ENCODE data around the gene ATP6V1C2.
"Not testable (repeated sequence)": the region's sequence is repeated elsewhere in the genome, so short reads cannot be mapped to it uniquely, and the experiment has no call there.

The ATP6V1C2 gene

DNA sequence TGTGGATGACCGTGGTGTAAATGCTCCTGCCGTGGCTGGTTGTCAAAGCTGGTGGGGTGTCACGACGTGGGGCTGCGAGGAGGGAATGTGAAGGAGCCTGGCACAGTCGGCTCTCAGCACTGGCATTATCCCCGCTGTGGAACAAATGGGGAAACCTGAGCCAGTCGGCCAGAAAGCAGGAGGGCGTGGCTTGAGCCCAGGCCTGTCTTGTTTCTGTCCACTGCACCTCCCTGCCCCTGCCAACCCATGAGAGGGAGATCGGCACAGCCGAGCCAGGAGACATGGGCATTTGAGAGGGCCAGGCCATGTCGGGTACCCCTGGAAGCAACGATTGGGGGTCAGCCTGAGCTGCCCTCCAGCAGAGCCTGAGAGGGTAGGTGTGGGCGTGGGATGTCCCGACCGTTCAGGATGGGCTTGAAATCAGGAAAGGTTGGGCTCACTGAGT lies 46.7 kb downstream of the ATP6V1C2 start:
- no peak for DNase-seq (ENCODE audit: low read depth)

DNA sequence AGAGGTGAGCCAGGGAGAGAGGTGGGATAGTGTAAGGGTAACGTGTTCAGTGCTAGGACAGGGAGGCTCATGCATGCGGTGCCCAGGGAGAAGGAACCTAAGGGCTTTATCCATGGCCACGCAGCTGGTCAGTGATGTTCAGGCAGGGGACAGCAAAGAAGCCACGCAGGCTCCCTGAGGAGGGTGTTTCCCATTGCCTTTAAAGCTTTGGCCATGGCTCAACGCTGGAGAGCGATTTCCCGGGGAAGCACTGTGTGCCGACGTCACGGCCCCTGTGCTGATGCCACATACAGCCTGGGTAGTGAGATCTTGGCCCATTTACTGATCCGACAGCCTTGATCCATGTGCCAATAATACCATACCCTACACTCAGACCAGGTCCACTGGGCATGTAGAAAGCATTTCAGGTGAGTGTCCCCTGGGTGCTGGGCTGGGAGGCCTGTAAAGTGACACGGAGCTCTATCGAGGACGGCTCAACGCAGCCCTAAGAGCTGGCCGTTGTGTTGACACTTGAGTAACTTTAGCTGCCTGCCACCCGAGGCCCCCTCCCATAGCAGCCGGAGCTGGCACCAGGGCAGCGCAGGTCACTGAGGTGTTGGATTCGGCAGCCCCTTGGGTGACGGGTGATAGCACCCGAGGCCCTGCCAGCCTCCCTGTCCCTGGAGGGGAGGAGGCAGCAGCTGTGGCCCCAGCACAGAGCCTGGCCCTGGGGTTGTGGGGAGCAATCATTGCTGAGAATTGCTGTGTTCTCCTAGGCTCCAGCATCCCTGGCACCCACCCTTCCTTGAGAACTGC lies 49.7 kb downstream of the ATP6V1C2 start:
- no peak for DNase-seq (ENCODE audit: low read depth)

GRCh38 chr2:10771786-10772185 lies 50.4 kb downstream of the ATP6V1C2 start:
- DNase-seq (ENCODE audit: low read depth): no peak

DNA sequence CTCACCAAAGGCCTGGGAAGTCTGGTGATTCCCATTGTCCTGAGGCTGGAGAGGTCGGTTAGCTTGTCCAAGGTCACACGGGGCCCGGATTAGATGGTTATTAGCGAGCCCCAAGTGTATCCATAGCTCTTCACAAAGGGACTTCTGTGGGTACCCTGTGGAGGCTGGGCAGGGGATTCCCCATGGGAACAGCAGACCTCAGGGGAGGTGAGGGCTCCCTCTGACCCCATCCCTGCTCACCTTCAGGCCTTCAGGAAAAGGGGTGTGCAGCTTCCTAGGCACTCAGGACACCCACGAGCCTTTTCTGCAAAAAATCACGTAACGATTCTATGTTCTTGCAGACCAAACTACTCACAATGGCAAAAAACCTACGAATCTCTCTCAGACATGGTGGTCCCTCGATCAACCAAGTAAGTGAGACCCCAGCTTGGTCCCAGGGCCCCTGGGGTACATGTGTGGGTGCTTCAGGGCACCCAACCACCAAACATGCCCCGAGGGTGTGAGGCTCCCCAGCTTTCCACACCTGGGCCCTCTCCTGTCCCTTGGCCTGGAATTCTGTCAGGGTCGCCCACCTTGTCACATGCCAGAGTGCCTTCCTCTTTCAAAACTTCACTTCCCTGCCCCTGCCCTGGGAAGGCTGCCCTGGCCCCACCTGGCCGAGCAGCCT lies 50.9 kb downstream of the ATP6V1C2 start:
- no peak for DNase-seq (ENCODE audit: low read depth)

- no peak for DNase-seq (ENCODE audit: low read depth)
Measured at GRCh38 chr2:10772868-10773215, 51.4 kb downstream of the ATP6V1C2 start.

DNA sequence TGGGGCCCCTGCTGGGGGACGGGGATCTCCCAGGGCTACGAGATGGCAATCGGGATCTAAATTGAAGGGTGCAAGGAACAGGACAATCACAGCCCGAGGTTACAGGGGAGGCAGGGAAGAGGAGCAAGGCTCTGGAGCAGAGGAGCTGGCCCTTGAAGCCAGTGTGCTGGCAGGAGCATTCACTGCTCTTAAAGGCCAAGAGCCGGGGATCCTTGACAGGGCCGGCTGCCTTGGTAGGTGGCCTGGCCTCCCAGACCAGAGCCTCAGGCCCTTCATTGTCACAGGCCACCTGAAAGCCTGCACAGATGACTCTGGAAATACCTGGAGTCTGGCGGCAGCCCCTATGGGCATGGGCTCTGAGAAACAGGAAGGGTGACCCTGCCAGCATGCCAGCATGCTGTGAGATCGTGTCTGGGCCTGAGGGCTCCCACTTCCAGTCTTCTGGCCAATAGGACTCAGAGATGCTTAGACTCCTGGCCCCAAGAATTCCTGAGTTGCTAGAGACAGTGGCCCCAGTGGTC lies 52.5 kb downstream of the ATP6V1C2 start:
- DNase-seq (ENCODE audit: low read depth): no peak

GRCh38 chr2:10774394-10774793 lies 53.0 kb downstream of the ATP6V1C2 start:
- DNase-seq (ENCODE audit: low read depth): no peak

DNA sequence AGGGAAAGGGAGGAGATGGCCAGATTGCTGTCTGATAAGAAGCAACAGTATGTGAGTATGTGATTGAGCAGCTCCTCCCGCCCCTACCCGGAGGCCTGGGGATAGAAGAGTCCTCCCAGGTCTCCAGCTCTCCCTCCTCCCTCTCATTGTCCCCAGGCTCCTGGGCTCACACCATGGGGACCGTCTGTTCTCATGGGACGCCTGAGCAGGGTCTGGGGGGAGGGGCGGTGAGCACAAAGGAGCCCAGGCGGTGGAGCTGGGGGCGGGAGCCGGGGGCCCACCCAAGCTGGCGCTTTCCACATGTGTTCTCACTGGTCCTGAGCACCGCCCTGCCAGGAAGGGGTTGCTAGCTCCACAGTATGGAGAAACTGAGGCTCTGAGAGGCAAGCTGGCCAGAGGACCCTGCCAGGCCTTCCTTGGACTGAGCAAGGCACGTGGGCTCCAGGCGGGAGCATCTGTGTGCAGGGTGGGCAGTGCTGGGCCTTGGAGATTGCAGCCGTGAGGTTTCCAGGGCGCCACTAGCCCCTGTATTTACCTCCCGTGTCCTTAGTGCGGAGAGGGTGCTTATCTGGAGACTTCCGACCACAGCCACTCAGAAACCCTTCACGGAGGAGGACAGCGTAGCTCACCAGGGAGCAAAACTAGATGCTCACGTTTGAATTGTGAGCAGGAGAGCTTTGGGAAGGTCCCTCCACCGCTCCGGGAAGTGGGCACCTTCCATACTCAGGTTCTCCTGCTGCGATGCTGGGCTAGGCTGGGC lies 53.8 kb downstream of the ATP6V1C2 start:
- DNase-seq (ENCODE audit: low read depth): no peak

GRCh38 chr2:10775831-10776230 lies 54.4 kb downstream of the ATP6V1C2 start:
- no peak for DNase-seq (ENCODE audit: low read depth)

DNA sequence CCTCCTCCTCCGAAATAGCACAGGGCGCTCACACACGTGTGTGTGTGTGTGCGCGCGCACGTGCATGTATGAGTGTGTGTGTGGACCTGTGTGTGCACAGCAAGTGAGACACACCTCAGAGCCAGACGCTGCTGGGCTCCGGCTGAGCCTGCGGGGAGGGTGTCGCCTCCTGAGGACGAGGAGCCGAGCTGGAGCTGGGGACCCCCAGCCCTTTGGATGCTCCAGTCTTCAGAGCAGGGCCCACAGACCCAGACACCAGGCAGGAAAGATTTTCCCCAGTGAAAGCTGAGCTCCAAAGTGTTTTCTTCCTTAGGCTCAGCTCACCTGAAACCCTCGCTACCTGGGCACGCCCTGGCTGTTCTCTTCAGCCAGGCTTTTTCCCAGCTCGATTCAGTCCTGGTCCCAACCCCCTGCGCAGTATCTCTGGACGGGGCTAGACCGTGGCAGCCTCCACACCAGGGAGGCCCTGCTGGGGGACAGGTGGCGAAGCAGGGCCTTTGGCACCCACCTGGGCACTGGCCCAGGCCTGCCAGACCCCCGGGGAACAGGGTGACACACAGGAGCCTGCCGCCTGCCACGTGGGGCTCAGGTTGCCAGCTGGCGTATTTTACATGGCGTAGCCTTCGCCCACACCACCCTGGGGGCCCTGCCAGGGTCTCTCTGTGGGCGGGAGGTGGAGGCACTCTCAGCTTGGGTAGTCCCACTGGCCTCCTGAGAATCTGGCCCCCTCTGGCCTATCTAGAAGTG lies 55.0 kb downstream of the ATP6V1C2 start:
- DNase-seq (ENCODE audit: low read depth): no peak

DNA sequence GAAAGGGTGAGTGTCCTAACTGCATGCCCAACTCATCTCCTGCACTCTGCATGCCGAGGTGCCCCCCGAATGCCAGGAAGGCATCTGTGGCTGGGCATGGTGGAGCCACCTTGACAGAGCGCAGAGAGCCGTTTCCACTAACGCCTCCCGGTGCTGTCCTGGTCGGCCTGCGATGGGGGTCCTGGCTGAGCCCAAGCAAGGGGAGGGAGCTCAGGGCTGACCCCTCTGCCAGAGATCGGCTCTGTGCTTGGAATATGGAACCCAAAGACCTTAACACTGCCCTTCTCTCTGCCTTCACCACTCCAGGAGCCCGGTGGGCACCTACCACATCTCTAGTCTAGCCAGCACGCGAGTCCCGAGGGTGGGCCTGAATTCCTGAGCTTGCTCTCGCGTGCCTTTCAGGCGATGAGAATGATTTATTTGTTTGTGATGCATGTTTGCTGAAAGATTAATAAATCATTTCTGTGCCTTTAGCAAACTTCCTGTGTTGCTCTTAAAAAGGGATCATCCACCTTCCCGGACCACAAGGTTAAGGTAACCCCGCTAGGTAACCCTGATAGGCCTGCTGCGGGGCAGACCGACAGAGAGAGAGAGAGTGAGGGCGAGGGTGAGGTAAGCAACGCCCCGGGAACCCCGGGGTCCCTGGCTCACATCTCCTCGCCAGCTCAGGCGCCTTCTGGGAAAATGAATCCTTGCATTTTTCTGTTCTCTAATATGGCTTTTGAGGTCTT lies 55.8 kb downstream of the ATP6V1C2 start:
- no peak for DNase-seq (ENCODE audit: low read depth)

DNA sequence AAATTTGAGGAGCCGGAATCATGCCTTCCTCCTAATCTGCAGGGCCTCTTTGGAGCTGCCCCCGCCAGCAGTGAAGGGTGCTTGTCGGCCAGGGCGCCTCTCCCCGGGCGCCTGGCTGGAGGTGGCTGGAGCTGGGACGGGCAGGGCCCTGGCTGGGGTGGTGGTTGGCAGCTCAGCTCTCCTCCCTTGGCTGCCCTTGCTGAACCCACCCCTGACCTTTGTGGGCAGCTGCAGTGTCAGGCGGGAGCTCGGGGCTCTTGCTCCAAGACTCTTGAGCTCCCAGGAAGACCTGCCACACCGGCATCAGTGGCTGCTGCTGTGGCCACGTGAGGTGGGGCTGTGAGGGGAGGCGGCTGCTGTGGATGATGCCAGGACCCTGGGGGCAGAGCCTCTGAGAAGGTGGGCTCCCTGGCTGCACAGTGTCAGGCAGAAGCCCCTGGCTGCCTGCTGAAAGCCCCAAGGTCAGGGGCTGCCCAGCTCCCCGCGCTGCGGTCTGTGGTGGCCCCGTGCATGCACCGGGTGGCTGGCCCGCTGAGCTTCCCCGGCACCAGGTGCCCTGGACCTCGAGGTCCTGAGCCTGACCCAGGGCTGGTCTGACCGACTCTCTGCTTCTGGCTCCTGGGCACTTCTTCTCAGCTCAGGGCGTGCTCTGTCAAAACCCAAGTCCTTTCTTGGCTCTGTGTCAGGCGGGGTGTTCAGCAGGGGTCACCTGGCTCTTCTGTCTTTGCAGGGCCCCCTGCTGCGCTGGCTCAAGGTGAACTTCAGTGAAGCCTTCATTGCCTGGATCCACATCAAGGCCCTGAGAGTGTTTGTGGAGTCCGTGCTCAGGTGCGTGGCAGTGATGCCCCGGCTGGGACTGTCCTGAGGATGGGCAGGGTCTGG lies 56.7 kb downstream of the ATP6V1C2 start:
- no peak for DNase-seq (ENCODE audit: low read depth)

DNA sequence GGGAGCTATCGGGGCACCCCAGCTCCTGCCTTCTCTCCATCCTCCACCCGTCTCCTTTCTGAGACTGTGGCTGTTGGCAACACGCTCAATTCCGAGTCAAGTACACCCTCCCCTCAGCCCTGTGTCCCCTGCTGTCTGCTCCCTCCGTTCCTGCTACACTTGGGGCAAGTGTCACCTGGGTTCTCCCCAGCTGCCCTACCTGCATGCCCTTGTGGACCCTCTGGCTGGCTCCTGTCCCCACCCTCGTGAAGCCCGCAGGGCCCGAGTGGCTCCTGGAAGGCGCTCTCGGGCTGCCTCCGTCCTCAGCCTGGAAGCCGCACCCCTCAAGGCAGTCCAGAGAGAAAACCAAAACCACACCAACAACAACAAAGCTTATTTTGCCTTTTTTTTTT lies 57.3 kb downstream of the ATP6V1C2 start:
- no peak for DNase-seq (ENCODE audit: low read depth)

DNA sequence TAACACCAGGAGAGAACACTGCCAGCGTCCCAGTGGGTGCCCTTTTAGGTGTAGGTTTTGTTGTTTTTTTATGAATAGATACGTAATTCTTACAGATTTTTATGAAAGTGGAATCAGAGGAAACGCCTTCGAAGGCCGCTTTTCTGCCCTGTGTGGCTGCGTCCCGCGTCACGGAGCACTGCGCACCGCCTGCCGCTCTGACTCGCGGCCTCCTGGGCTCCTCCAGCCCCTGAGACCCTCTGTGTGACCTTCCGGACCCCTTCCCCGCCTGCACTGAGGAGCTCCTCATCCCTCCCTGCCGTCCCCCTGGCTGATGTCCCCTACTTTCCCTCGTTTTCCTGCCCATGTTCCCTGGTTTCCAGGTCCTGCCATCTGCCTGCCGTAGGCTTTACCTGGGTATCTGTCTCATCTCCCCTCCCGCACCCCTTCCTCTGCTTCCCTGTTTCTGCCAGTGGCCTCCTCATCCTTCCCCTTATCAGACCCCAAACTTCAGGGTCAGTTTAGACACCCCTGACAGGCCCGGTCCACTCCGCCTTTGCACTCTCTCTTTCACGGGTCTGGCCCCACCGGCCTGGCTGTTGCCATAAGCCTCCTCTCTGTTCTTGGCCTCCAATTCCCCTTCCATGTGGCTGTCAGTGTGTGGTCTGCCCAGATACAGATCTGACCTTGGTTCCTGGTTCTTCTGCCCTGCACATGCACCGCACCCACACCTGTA lies 58.5 kb downstream of the ATP6V1C2 start:
- DNase-seq (ENCODE audit: low read depth): no peak

DNA sequence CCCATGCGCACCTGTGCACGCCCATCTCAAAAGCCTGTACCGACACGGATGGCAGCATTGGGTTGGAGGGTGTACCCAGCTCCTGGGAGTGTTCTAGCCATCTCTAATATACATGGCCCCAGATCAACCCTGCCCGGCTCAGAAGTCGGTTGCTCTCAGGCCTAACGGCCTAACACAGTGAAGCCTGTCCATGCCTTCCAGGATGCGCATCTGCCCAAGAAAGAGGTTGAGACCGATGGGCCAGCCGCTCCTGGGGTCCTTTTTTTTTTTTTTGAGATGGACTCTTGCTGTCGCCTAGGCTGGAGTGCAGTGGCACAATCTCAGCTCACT lies 59.0 kb downstream of the ATP6V1C2 start:
- DNase-seq (ENCODE audit: low read depth): no peak

GRCh38 chr2:10780821-10781220 lies 59.4 kb downstream of the ATP6V1C2 start:
- DNase-seq (ENCODE audit: low read depth): not testable (repeated sequence)

DNA sequence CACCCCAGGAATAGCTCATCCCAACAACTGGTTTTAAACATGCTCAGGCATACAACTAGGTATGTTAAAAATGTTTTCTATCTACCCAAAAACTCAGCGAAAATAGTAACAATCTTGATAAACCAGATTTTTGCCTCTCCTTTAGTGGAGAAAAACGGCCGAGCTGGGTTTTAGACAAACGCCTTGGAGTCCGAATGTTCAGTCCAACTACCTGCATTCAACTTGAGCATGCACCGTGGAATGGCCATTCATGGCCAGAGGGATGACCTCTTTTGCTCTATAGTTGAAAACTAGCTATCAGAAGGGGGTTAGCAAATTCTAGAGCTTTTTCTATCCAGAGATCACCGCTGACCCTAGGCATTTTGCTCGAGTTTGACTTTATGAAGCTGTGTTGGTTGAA lies 60.3 kb downstream of the ATP6V1C2 start:
- DNase-seq (ENCODE audit: low read depth): no peak

DNA sequence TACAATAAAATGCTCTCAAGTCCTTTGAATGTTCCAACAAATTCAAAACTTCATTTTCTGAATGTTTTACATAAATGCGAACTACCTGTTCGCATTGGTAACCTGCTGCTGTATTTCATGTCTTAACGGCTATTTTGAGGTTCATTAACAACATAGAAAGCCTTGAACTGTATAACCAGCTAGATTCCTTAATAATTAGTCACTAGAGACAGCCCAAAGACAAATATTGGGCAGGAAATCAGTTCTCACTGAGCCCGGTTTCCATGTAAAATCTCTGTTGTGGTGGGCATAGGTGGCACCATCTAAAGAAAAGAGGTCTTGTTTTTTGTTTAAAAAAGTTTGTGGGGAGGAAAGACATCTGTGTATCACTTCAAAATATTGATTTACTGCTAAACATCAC lies 62.0 kb downstream of the ATP6V1C2 start:
- no peak for DNase-seq (ENCODE audit: low read depth)

GRCh38 chr2:10784719-10785118 lies 63.3 kb downstream of the ATP6V1C2 start:
- DNase-seq (ENCODE audit: low read depth): no peak

GRCh38 chr2:10785260-10785659 lies 63.8 kb downstream of the ATP6V1C2 start:
- DNase-seq (ENCODE audit: low read depth): no peak

Measured in activated T-cell treated with anti-CD3 and anti-CD28 coated beads for 48 hours (primary cell).